Osteoblast (primary cell): ENCODE measurements around the gene PATL1. TPM values are rescaled to one million over a fixed set of nuclear protein-coding genes. Genes with fewer than 3 reads are reported as not detected.
A peak's percentile ranks its signal among the peaks of the same experiment; 100 is the strongest.

Source experiments
- DNase-seq: peaks from one replicate; pipeline ENCODE4 v3.0.0; 2011; ENCODE audit warnings: low spot score, mixed read lengths; ENCODE audit not compliant: insufficient read length; ENCODE audit errors: missing footprints
- H2AFZ ChIP-seq: 2 replicates; pipeline ENCODE4 v1.6.0; 2011; ENCODE audit warnings: mild to moderate bottlenecking, low read length
- H3K27ac ChIP-seq: 2 replicates; pipeline ENCODE4 v1.5.1; 2011; ENCODE audit warnings: mild to moderate bottlenecking, low read depth, low read length, moderate library complexity
- H3K27me3 ChIP-seq: 2 replicates; pipeline ENCODE4 v1.6.0; 2012; ENCODE audit warnings: mild to moderate bottlenecking, control low read depth, inconsistent platforms, low read length, moderate library complexity; ENCODE audit not compliant: insufficient read depth
- H3K36me3 ChIP-seq: 2 replicates; pipeline ENCODE4 v1.5.1; 2011; ENCODE audit warnings: mild to moderate bottlenecking, low read length, control low read depth, moderate library complexity; ENCODE audit not compliant: insufficient read depth
- H3K4me1 ChIP-seq: 2 replicates; pipeline ENCODE4 v1.5.1; 2011; ENCODE audit warnings: mild to moderate bottlenecking, low read length, control low read depth, moderate library complexity; ENCODE audit not compliant: insufficient read depth
- H3K4me2 ChIP-seq: 2 replicates; pipeline ENCODE4 v1.6.0; 2011; ENCODE audit warnings: mild to moderate bottlenecking, low read length; ENCODE audit not compliant: insufficient read depth
- H3K4me3 ChIP-seq: fragments of 200-600 bp; sonication (generic); 3 replicates; pipeline ENCODE4 v1.5.1; 2012; ENCODE audit warnings: mild to moderate bottlenecking, low read length, inconsistent platforms; ENCODE audit not compliant: insufficient read depth
- H3K79me2 ChIP-seq: 2 replicates; pipeline ENCODE4 v1.6.0; 2012; ENCODE audit warnings: mild to moderate bottlenecking, low read length, control low read depth, inconsistent platforms; ENCODE audit not compliant: insufficient read depth
- H3K9me3 ChIP-seq: 2 replicates; pipeline ENCODE4 v1.5.1; 2011; ENCODE audit warnings: low read depth, low read length, control low read depth
- H4K20me1 ChIP-seq: 2 replicates; pipeline ENCODE4 v1.6.0; 2012; ENCODE audit warnings: mild to moderate bottlenecking, low read length, control low read depth; ENCODE audit not compliant: insufficient read depth
- CTCF ChIP-seq: IDR thresholded peaks from 2 replicates; pipeline ENCODE4 v1.5.1; 2011; ENCODE audit warnings: mild to moderate bottlenecking, low read depth, low read length, moderate library complexity; ENCODE audit errors: extremely low read depth
- total RNA-seq: library from RNA; depleted of rRNA; stranded (reverse); fragments of >200 nt; gene quantifications from 2 replicates; pipeline ENCODE4 v1.2.3, GENCODE V29; 2012

PATL1 gene
- total RNA-seq, 1 donor: 19.5 TPM

- no peak overlapping the region for H3K27ac ChIP-seq
- H3K27me3 ChIP-seq: no peaks in the 10 kb centered on the region
- peak overlapping the region; percentile 54 for H2AFZ ChIP-seq
These were observed 51.0 kb downstream of the PATL1 start for GRCh38 chr11:59617876-59618275.

GRCh38 chr11:59616396-59616982 lies 52.3 kb downstream of the PATL1 start:
- peak overlapping the region; percentile 83 for H3K4me2 ChIP-seq
- H3K36me3 ChIP-seq: peaks cover 5% of the 10 kb centered on the region
- peaks cover 36% of the 10 kb centered on the region for H4K20me1 ChIP-seq
- H3K4me1 ChIP-seq: peaks cover 38% of the 10 kb centered on the region
- no peak for TF ChIP-seq CTCF
- no peaks in the 10 kb centered on the region for H3K9me3 ChIP-seq
- H3K27ac ChIP-seq: peak overlapping the region; percentile 84
- no peaks in the 10 kb centered on the region for H3K27me3 ChIP-seq
- H3K4me3 ChIP-seq: peak overlapping the region; percentile 71
- DNase-seq: no peak
- peaks cover 37% of the 10 kb centered on the region for H3K79me2 ChIP-seq
- peak overlapping the region; percentile 92 for H2AFZ ChIP-seq

More at GRCh38 chr11:59617876-59618275, 51.0 kb downstream of the PATL1 start:
- H3K79me2 ChIP-seq: peaks cover 24% of the 10 kb centered on the region
- TF ChIP-seq CTCF: no peak
- no peak overlapping the region for H3K4me3 ChIP-seq
- no peak for DNase-seq
- no peak overlapping the region for H3K4me2 ChIP-seq
- peaks cover 26% of the 10 kb centered on the region for H3K4me1 ChIP-seq
- no peaks in the 10 kb centered on the region for H3K9me3 ChIP-seq
- no peaks in the 10 kb centered on the region for H3K36me3 ChIP-seq
- peaks cover 22% of the 10 kb centered on the region for H4K20me1 ChIP-seq

- H3K4me1 ChIP-seq: peaks cover 38% of the 10 kb centered on the region
- H3K27ac ChIP-seq: peak within 1 kb of the TSS; percentile 84
- peak within 1 kb of the TSS; percentile 98 for H3K4me2 ChIP-seq
- no peaks in the 10 kb centered on the region for H3K9me3 ChIP-seq
- peak; percentile 100 for DNase-seq
- peaks cover 44% of the 10 kb centered on the region for H3K79me2 ChIP-seq
- H4K20me1 ChIP-seq: peaks cover 43% of the 10 kb centered on the region
- peaks cover 5% of the 10 kb centered on the region for H3K36me3 ChIP-seq
- no peaks in the 10 kb centered on the region for H3K27me3 ChIP-seq
- no peak for TF ChIP-seq CTCF
- peak within 1 kb of the TSS; percentile 77 for H3K4me3 ChIP-seq
- peak within 1 kb of the TSS; percentile 92 for H2AFZ ChIP-seq
These were observed 53.0 kb downstream of the PATL1 start, which contains the start of gene OSBP for GRCh38 chr11:59615637-59616395. Gene OSBP, minus strand, starts transcription at chr11:59615774. Its CDS starts 110 bp downstream, at chr11:59615664.

- Histone ChIP-seq H3K4me3 (peak overlapping the region; percentile 77), H3K4me2 (peak overlapping the region; percentile 98), H3K27ac (peak overlapping the region; percentile 54), H3K79me2 (peaks cover 50% of the 10 kb centered on the region), H3K36me3 (peaks cover 8% of the 10 kb centered on the region), H4K20me1 (peaks cover 45% of the 10 kb centered on the region), H2AFZ (peak overlapping the region; percentile 73), H3K27me3 (no peaks in the 10 kb centered on the region), H3K9me3 (no peaks in the 10 kb centered on the region), H3K4me1 (peaks cover 38% of the 10 kb centered on the region)
- TF ChIP-seq CTCF: no peak
- DNase-seq: peak; percentile 69
These were observed 53.7 kb downstream of the PATL1 start for GRCh38 chr11:59615120-59615636.
